H1 (cell line): ENCODE data around the gene USP10. TPM values are rescaled to one million over a fixed set of nuclear protein-coding genes. Genes with fewer than 3 reads are reported as not detected.
A peak's percentile ranks its signal among the peaks of the same experiment; 100 is the strongest.

ENCODE experiments used
- CTCF ChIA-PET: fragments of 300-600 bp; sonication (Branson Sonifier 250); formaldehyde crosslinking; loops from one replicate; lab custom pipeline; 2021; ENCODE audit not compliant: partially characterized antibody; lab: Charles Lee
- POLR2A ChIA-PET: fragments of 300-600 bp; sonication (Branson Sonifier 250); formaldehyde crosslinking; loops from one replicate; lab custom pipeline; 2021; ENCODE audit warnings: inconsistent platforms; ENCODE audit not compliant: partially characterized antibody; lab: Charles Lee
- DNase-seq, 2 experiments: peaks; one replicate each; pipeline versions ENCODE4 v3.0.0 to v3.0.0-alpha.2; 2010 to 2022; ENCODE audit warnings: low spot score in 2 of 2, low read depth in 1 of 2, mixed read lengths in 1 of 2
- FAIRE-seq: peaks from 2 replicates; lab custom pipeline; 2011; peaks lifted over from hg19 to GRCh38; lab: Jason Lieb, UNC
- H2AFZ ChIP-seq: 2 replicates; pipeline ENCODE4 v1.8.1; 2012; ENCODE audit warnings: low read length, inconsistent platforms
- H2AK5ac ChIP-seq: 2 replicates; pipeline ENCODE4 v1.6.1; 2013; ENCODE audit warnings: low read depth, low read length
- H2BK120ac ChIP-seq: replicated peaks from 2 replicates; pipeline ENCODE3; 2013; ENCODE audit warnings: low read depth, low read length, inconsistent platforms
- H2BK12ac ChIP-seq: 2 replicates; pipeline ENCODE4 v1.6.1; 2013; ENCODE audit warnings: low read depth, low read length
- H2BK15ac ChIP-seq: 2 replicates; pipeline ENCODE4 v1.6.1; 2013; ENCODE audit warnings: low read length
- H2BK20ac ChIP-seq: 2 replicates; pipeline ENCODE4 v1.6.1; 2013; ENCODE audit warnings: low read length
- H2BK5ac ChIP-seq: 2 replicates; pipeline ENCODE4 v1.6.1; 2013; ENCODE audit warnings: low read depth, low read length
- H3K14ac ChIP-seq: 2 replicates; pipeline ENCODE4 v1.6.1; 2013; ENCODE audit warnings: inconsistent platforms; ENCODE audit not compliant: insufficient read length
- H3K18ac ChIP-seq: 2 replicates; pipeline ENCODE4 v1.6.1; 2013; ENCODE audit warnings: low read length; ENCODE audit errors: extremely low read depth
- H3K23ac ChIP-seq: 2 replicates; pipeline ENCODE4 v1.6.1; 2013; ENCODE audit warnings: inconsistent platforms; ENCODE audit not compliant: insufficient read length
- H3K23me2 ChIP-seq: 2 replicates; pipeline ENCODE4 v1.6.1; 2013; ENCODE audit warnings: low read depth, low read length
- H3K27ac ChIP-seq: 2 replicates; pipeline ENCODE4 v1.6.1; 2011; ENCODE audit warnings: low read depth, low read length, inconsistent platforms
- H3K27me3 ChIP-seq, 4 experiments: replicated peaks in 1 of 4; 1 replicate in 1 of 4; 2 replicates in 3 of 4; pipeline versions ENCODE4 v1.6.1 to v1.8.1; 2011 to 2013; ENCODE audit warnings: low read length in 3 of 4, mild to moderate bottlenecking in 3 of 4, inconsistent platforms in 2 of 4, mixed read lengths in 2 of 4, moderate library complexity in 1 of 4; ENCODE audit not compliant: control insufficient read depth in 3 of 4, insufficient read depth in 3 of 4; ENCODE audit errors: extremely low read depth in 1 of 4
- H3K36me3 ChIP-seq, 4 experiments: 2 replicates each; pipeline versions ENCODE4 v1.6.1 to v1.8.1; 2011 to 2013; ENCODE audit warnings: mild to moderate bottlenecking in 4 of 4, low read length in 3 of 4, moderate library complexity in 2 of 4, control low read depth in 1 of 4, inconsistent platforms in 1 of 4; ENCODE audit not compliant: insufficient read depth in 4 of 4, control insufficient read depth in 2 of 4
- H3K4ac ChIP-seq: replicated peaks from 2 replicates; pipeline ENCODE3; 2013; ENCODE audit warnings: low read length, low read depth, mixed read lengths, inconsistent platforms; ENCODE audit not compliant: insufficient read length
- H3K4me1 ChIP-seq, 4 experiments: replicated peaks in 1 of 4; 1 replicate in 1 of 4; 2 replicates in 3 of 4; pipeline versions ENCODE4 v1.6.1 to v1.8.1; 2011 to 2013; ENCODE audit warnings: low read length in 3 of 4, inconsistent platforms in 2 of 4, mixed read lengths in 1 of 4; ENCODE audit not compliant: insufficient read depth in 4 of 4, control insufficient read depth in 3 of 4
- H3K4me2 ChIP-seq, 2 experiments: 2 replicates each; pipeline versions ENCODE4 v1.6.1 to v1.8.1; 2011 to 2013; ENCODE audit warnings: low read depth in 2 of 2, low read length in 2 of 2, control low read depth in 1 of 2, inconsistent platforms in 1 of 2, mild to moderate bottlenecking in 1 of 2; ENCODE audit not compliant: insufficient read depth in 1 of 2
- H3K4me3 ChIP-seq, 4 experiments: fragments of 200-600, 300-600 bp in 1 of 4; sonication (generic), shearing (Covaris generic), sonication (Bioruptor Twin) in 1 of 4; 2 replicates each; pipeline versions ENCODE4 v1.5.1 to v1.8.1; 2011 to 2016; ENCODE audit warnings: low read length in 4 of 4, low read depth in 3 of 4, control low read depth in 2 of 4, inconsistent platforms in 2 of 4, mild to moderate bottlenecking in 2 of 4, mixed read lengths in 1 of 4, moderate library complexity in 1 of 4; ENCODE audit not compliant: insufficient read depth in 2 of 4; ENCODE audit errors: extremely low read depth in 1 of 4
- H3K56ac ChIP-seq: replicated peaks from 2 replicates; pipeline ENCODE3; 2013; ENCODE audit warnings: low read depth, mild to moderate bottlenecking, mixed read lengths, low read length, inconsistent platforms; ENCODE audit not compliant: insufficient read length
- H3K79me1 ChIP-seq: 2 replicates; pipeline ENCODE4 v1.6.1; 2013; ENCODE audit warnings: low read depth, low read length, control low read depth
- H3K79me2 ChIP-seq, 2 experiments: 2 replicates each; pipeline versions ENCODE4 v1.6.1 to v1.8.1; 2012 to 2013; ENCODE audit warnings: low read length in 2 of 2, mild to moderate bottlenecking in 2 of 2, inconsistent platforms in 1 of 2; ENCODE audit not compliant: insufficient read depth in 2 of 2, control insufficient read depth in 1 of 2
- H3K9ac ChIP-seq, 4 experiments: replicated peaks in 1 of 4; 1 replicate in 1 of 4; 2 replicates in 3 of 4; pipeline versions ENCODE4 v1.6.1 to v1.8.1; 2011 to 2013; ENCODE audit warnings: low read depth in 3 of 4, low read length in 3 of 4, control low read depth in 2 of 4, mild to moderate bottlenecking in 2 of 4, moderate library complexity in 2 of 4, inconsistent platforms in 1 of 4; ENCODE audit errors: extremely low read depth in 1 of 4
- H3K9me3 ChIP-seq, 2 experiments: 2 replicates each; pipeline versions ENCODE4 v1.6.1 to v1.8.1; 2012 to 2013; ENCODE audit warnings: mild to moderate bottlenecking in 2 of 2, moderate library complexity in 2 of 2, control low read depth in 1 of 2, inconsistent platforms in 1 of 2, low read depth in 1 of 2, low read length in 1 of 2, mixed read lengths in 1 of 2; ENCODE audit not compliant: insufficient read depth in 2 of 2
- H4K20me1 ChIP-seq, 2 experiments: replicated peaks in 1 of 2; 2 replicates each; pipeline versions ENCODE3 to v1.8.1; 2011 to 2013; ENCODE audit warnings: inconsistent platforms in 2 of 2, low read length in 2 of 2, mild to moderate bottlenecking in 1 of 2; ENCODE audit not compliant: insufficient read depth in 2 of 2, control insufficient read depth in 1 of 2
- H4K5ac ChIP-seq: 2 replicates; pipeline ENCODE4 v1.6.1; 2013; ENCODE audit warnings: low read length, low read depth, mixed read lengths, inconsistent platforms; ENCODE audit not compliant: insufficient read length
- H4K8ac ChIP-seq: 2 replicates; pipeline ENCODE4 v1.8.0; 2013; ENCODE audit warnings: mild to moderate bottlenecking, moderate library complexity, low read length, inconsistent platforms; ENCODE audit not compliant: insufficient read depth; ENCODE audit errors: extremely low read depth
- H4K91ac ChIP-seq: replicated peaks from 2 replicates; pipeline ENCODE3; 2013; ENCODE audit warnings: low read length, mixed read lengths, inconsistent platforms; ENCODE audit not compliant: insufficient read length
- BCL11A ChIP-seq, 2 experiments: IDR thresholded peaks; one replicate each; pipeline ENCODE4 v1.6.1; 2011; ENCODE audit warnings: low read depth in 2 of 2, low read length in 2 of 2, mild to moderate bottlenecking in 2 of 2
- CTBP2 ChIP-seq: IDR thresholded peaks from 2 replicates; pipeline ENCODE4 v1.7.0; 2011; ENCODE audit warnings: borderline replicate concordance, mild to moderate bottlenecking, moderate library complexity, mixed read lengths, low read length; ENCODE audit not compliant: insufficient read depth, insufficient read length
- CTCF ChIP-seq, 3 experiments: IDR thresholded peaks; 1 replicate in 2 of 3; 2 replicates in 1 of 3; pipeline versions ENCODE4 v1.5.1 to v1.6.1; 2011; ENCODE audit warnings: low read length in 3 of 3, mild to moderate bottlenecking in 3 of 3, inconsistent platforms in 2 of 3, low read depth in 1 of 3, moderate library complexity in 1 of 3; ENCODE audit not compliant: insufficient read depth in 1 of 3; ENCODE audit errors: control extremely low read depth in 1 of 3
- FOSL1 ChIP-seq: IDR thresholded peaks from 2 replicates; pipeline ENCODE4 v1.6.1; 2011; ENCODE audit warnings: mild to moderate bottlenecking, low read depth, low read length, moderate library complexity; ENCODE audit not compliant: insufficient read depth
- RFX5 ChIP-seq: IDR thresholded peaks from 2 replicates; pipeline ENCODE4 v1.6.1; 2011; ENCODE audit warnings: low read depth, low read length, improper control_type of control experiment, borderline replicate concordance
- SP4 ChIP-seq: IDR thresholded peaks from 2 replicates; pipeline ENCODE4 v1.6.1; 2012; ENCODE audit warnings: low read length, inconsistent platforms
- SRF ChIP-seq: IDR thresholded peaks from 2 replicates; pipeline ENCODE4 v1.6.1; 2011; ENCODE audit warnings: mild to moderate bottlenecking, low read depth, low read length, moderate library complexity
- SUZ12 ChIP-seq: fragments of 200-600 bp; sonication (generic); IDR thresholded peaks from 2 replicates; pipeline ENCODE4 v1.6.1; 2012; ENCODE audit warnings: mild to moderate bottlenecking, inconsistent platforms, low read length, moderate library complexity, mixed read lengths
- TCF12 ChIP-seq: IDR thresholded peaks from 2 replicates; pipeline ENCODE4 v1.6.1; 2011; ENCODE audit warnings: low read depth, mild to moderate bottlenecking, low read length
- WGBS, 2 experiments: shearing (Covaris generic) in 1 of 2; methylation state at CpG; one replicate each; pipeline versions ENCODE4 v1.1.6 to v1.1.7; 2013 to 2015; ENCODE audit warnings: low lambda C conversion rate in 2 of 2, mixed read lengths in 2 of 2, inconsistent platforms in 1 of 2, low coverage in 1 of 2, missing lambda C conversion rate in 1 of 2; ENCODE audit not compliant: insufficient replicate concordance in 2 of 2, insufficient coverage in 1 of 2, insufficient read length in 1 of 2; ENCODE audit errors: extremely low coverage in 1 of 2, missing lambda C conversion rate in 1 of 2; 5-methylcytosine and 5-hydroxymethylcytosine counted together
- polyA plus RNA-seq, 7 experiments: library from polyadenylated mRNA; depleted of rRNA in 3 of 7; stranded (reverse) in 5 of 7; unstranded in 2 of 7; fragments of >200 nt in 5 of 7; fragments of 200-250 nt in 2 of 7; gene quantifications; 1 replicate in 5 of 7; 2 replicates in 1 of 7; 4 replicates in 1 of 7; pipeline versions ENCODE4 v1.2.1 to v1.2.3, GENCODE V29; 2011 to 2013; ENCODE audit warnings: missing spikeins in 2 of 7, mixed read lengths in 2 of 7
- total RNA-seq: library from RNA; stranded (reverse); fragmentation: NEBNext Ultra II Directional; extraction: Animal tissue kit (Norgen Biotek cat#: 25700); gene quantifications from 2 replicates; pipeline ENCODE4 v1.2.1, GENCODE V29; 2021

Gene USP10
- total and polyA plus RNA-seq, 2 of the 8 experiments (the other 6 are each of a cell fraction or from before 2014, with no cell fraction given) = 171 to 195 TPM

GRCh38 chr16:84754956-84755672 lies 55.3 kb downstream of the USP10 start:
- Histone ChIP-seq H2BK12ac (no peak overlapping the region), H2BK20ac (no peak overlapping the region), H3K36me3 (peaks cover 0 to 13% (median 4%) of the 10 kb centered on the region in 4 experiments; a peak in 3 of 8 replicates), H3K23ac (no peak overlapping the region), H3K4me2 (no peak overlapping the region), H2AFZ (no peak overlapping the region), H3K23me2 (no peaks in the 10 kb centered on the region), H3K4me3 (no peak overlapping the region), H4K8ac (peak overlapping the region; percentile 54; the same call in 1 of the 2 replicates), H3K18ac (no peak overlapping the region; the same call in 1 of the 2 replicates), H3K27ac (no peak overlapping the region), H2BK120ac (no peak overlapping the region), H3K9me3 (no peaks in the 10 kb centered on the region), H3K4ac (no peak overlapping the region), H3K14ac (no peak overlapping the region), H4K20me1 (peaks cover 22 to 23% of the 10 kb centered on the region in 2 experiments), H3K79me2 (peaks cover 5 to 100% of the 10 kb centered on the region in 2 experiments), H2AK5ac (no peak overlapping the region), H2BK5ac (no peak overlapping the region; the same call in 1 of the 2 replicates), H3K27me3 (no peaks in the 10 kb centered on the region), H3K4me1 (no peaks in the 10 kb centered on the region), H3K56ac (no peak overlapping the region), H4K91ac (no peak overlapping the region), H3K79me1 (peaks cover 11% of the 10 kb centered on the region), H3K9ac (no peak overlapping the region), H2BK15ac (no peak overlapping the region), H4K5ac (no peak overlapping the region)
- DNase-seq = no peak
- POLR2A ChIA-PET = interaction anchor here (0.8 to 2.3 kb wide), 3 partner anchors 13 to 198 kb away, joined by 3 to 6 read pairs (median 4); no protein-coding TSS in a partner anchor
- CTCF ChIA-PET = interaction anchor here (0.6 to 8.3 kb wide), 40 partner anchors 8 to 880 kb away, joined by 3 to 137 read pairs (median 4); no protein-coding TSS in a partner anchor
- WGBS, 2 experiments = 86% methylated on average over 17 of the region's 17 CpGs; no CpG with 5 or more reads in 1 of the 2 experiments
- FAIRE-seq = no peak
- no peak for TF ChIP-seq RFX5
- TF ChIP-seq SRF = no peak
- TF ChIP-seq SUZ12 = no peak
- no peak for TF ChIP-seq SP4
- TF ChIP-seq FOSL1 = no peak
- no peak for TF ChIP-seq CTCF (IDR thresholded peaks at IDR 0.05; ENCODE audit: control extremely low read depth in 1 of 3, insufficient read depth in 1 of 3, low read depth in 1 of 3, low read length in 3 of 3)
- TF ChIP-seq BCL11A (IDR thresholded peaks at IDR 0.05; ENCODE audit: low read depth in 2 of 2, low read length in 2 of 2) = no peak
- TF ChIP-seq CTBP2 = no peak
- TF ChIP-seq TCF12 = no peak
